ENCODE data around the gene GP9. TPM values are rescaled to one million over a fixed set of nuclear protein-coding genes. Genes with fewer than 3 reads are reported as not detected.

Gene GP9
- total RNA-seq, 4 donors from 2014 or later, result 0.35 TPM; not detected in 3

DNA sequence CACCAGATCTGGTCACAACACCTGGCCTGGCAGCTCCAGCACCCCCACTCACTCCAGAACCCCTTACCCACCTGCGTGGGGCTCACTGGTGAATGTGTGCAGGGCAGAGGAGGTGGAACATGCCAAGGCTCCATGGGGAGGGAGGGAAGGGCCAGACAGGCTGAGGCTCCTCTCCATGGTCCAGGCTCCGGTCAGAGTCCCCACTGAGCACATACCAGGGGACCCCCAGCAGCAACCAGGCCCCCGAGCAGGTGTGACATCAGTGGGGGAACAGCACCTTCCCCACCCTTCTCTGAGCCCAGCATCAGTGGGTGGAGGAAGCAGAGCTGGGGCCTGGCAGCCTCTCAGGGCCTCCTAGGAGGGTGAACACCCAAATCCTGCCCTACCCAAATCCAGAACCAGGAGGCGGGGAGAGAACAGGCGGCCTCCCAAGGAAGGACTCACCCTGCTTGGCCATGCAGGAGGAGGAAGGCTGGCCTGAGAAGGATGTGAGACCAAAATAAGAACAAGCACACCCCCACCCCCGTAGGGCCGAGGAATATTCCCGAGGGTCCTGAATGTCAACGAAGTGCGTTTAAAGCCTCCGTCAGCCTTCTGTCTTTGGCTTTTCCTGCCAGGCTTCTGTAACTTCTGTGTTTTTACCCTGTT, 1.1 kb upstream of the GP9 start:
- no peak for TF ChIP-seq POLR2A (IDR thresholded peaks at IDR 0.05)
- TF ChIP-seq, protein P1, sequence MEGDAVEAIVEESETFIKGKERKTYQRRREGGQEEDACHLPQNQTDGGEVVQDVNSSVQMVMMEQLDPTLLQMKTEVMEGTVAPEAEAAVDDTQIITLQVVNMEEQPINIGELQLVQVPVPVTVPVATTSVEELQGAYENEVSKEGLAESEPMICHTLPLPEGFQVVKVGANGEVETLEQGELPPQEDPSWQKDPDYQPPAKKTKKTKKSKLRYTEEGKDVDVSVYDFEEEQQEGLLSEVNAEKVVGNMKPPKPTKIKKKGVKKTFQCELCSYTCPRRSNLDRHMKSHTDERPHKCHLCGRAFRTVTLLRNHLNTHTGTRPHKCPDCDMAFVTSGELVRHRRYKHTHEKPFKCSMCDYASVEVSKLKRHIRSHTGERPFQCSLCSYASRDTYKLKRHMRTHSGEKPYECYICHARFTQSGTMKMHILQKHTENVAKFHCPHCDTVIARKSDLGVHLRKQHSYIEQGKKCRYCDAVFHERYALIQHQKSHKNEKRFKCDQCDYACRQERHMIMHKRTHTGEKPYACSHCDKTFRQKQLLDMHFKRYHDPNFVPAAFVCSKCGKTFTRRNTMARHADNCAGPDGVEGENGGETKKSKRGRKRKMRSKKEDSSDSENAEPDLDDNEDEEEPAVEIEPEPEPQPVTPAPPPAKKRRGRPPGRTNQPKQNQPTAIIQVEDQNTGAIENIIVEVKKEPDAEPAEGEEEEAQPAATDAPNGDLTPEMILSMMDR (IDR thresholded peaks at IDR 0.05), result no peak
- H3K9me3 ChIP-seq, result no peaks in the 10 kb centered on the region

DNA sequence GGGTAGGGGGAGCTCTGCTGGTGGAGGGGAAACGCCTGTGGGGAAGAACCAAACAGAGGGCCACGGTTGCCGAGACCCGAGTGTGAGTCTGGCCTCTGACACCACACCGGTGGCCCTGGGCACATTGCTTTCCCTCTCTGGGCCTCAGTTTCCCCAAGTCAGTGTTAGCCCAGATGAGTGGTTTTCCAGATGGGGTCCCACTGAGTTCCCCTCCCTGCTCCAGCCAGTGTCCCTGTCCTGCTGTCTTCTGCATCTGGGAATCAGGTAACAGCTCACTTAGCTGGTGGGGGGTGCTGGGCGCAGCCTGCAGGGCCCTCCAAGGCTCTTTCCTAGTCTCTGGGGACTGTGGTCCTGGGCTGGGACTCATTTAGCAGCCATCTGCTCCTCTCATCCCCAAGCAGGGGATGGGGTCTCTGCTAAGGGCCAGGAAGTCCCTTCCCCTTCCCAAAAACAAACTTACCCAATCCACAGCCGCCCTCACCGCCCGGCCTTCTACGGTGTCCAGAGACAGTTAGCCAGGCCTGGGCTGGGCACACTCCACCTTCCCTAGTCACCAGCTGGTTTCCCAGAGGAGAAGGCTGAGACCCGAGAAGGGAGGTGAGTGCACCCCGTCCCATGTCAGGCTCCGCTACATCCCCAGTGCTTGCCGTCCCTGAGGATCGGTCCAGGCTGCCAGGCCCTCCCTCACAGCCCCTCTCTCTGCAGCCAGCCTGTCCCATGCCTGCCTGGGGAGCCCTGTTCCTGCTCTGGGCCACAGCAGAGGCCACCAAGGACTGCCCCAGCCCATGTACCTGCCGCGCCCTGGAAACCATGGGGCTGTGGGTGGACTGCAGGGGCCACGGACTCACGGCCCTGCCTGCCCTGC, 676 bp downstream of the GP9 start:
- intact Hi-C loops (cut with DNase I; ENCODE audit: low total_unique reads), result no loop called here
- DNase-seq, result no peak
- no peaks in the 10 kb centered on the region for H3K9me3 ChIP-seq
- no peak overlapping the region for H3K27ac ChIP-seq
- H3K4me3 ChIP-seq, result no peak overlapping the region
- no peaks in the 10 kb centered on the region for H3K4me1 ChIP-seq
- no peaks in the 10 kb centered on the region for H3K27me3 ChIP-seq
- TF ChIP-seq, protein P1 (IDR thresholded peaks at IDR 0.05), result no peak
- TF ChIP-seq POLR2A (IDR thresholded peaks at IDR 0.05), result no peak
- no peaks in the 10 kb centered on the region for H3K36me3 ChIP-seq

More for the DNA sequence above, 1.1 kb upstream of the GP9 start:
- Histone ChIP-seq H3K4me3 (no peak overlapping the region), H3K4me1 (no peaks in the 10 kb centered on the region), H3K27me3 (no peaks in the 10 kb centered on the region), H3K27ac (peak overlapping the region in 1 of 2 donors; percentile 25), H3K36me3 (no peaks in the 10 kb centered on the region)
- no peak for DNase-seq
- intact Hi-C loops (cut with DNase I; ENCODE audit: low total_unique reads), result no loop called here

- Histone ChIP-seq H3K36me3 (no peaks in the 10 kb centered on the region), H3K4me1 (no peaks in the 10 kb centered on the region), H3K27me3 (no peaks in the 10 kb centered on the region), H3K27ac (no peak overlapping the region), H3K9me3 (no peaks in the 10 kb centered on the region), H3K4me3 (no peak overlapping the region)
- TF ChIP-seq POLR2A (IDR thresholded peaks at IDR 0.05), result no peak
- TF ChIP-seq, protein P1 (IDR thresholded peaks at IDR 0.05), result no peak
- intact Hi-C loops (cut with DNase I; ENCODE audit: low total_unique reads), result no loop called here
- no peak for DNase-seq
Measured at GRCh38 chr3:129061888-129062834, 1.6 kb downstream of the GP9 start.

DNA sequence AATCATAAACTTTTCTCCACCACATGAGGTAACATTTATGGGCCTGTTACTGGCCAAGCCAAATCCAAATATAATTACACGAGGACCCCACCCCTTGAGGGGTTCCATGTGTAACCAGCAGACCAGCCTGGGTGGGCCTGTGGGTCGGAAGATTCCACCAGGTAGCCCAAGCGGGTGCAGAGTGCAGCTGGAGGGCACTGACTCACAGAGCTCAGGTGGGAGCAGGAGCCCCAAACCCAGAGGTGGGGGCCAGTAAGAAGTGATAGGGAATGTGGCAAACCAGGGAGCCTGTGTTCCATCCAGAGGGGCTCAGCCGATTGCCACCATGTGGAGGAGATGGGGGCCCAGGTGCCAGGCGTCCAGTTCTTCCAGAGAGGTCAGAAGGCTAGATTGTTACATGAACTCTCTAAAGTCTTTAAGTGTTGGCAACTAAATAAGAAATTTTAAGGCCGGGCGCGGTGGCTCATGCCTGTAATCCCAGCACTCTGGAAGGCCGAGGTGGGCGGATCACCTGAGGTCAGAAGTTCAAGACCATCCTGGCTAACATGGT, 2.6 kb downstream of the GP9 start:
- H3K4me3 ChIP-seq, result no peak overlapping the region
- intact Hi-C loops (cut with DNase I; ENCODE audit: low total_unique reads), result no loop called here
- no peaks in the 10 kb centered on the region for H3K9me3 ChIP-seq
- no peaks in the 10 kb centered on the region for H3K36me3 ChIP-seq
- H3K27me3 ChIP-seq, result no peaks in the 10 kb centered on the region
- no peak for DNase-seq
- H3K4me1 ChIP-seq, result no peaks in the 10 kb centered on the region
- TF ChIP-seq POLR2A (IDR thresholded peaks at IDR 0.05), result no peak
- TF ChIP-seq, protein P1 (IDR thresholded peaks at IDR 0.05), result no peak
- no peak overlapping the region for H3K27ac ChIP-seq
